Bronchial epithelial cell (primary cell): ENCODE data around the gene SPOCD1. TPM values are rescaled to one million over a fixed set of nuclear protein-coding genes. Genes with fewer than 3 reads are reported as not detected.

Experiments used
- DNase-seq: peaks from one replicate; pipeline ENCODE4 v3.0.0-alpha.2; 2010; ENCODE audit warnings: low read depth
- FAIRE-seq: peaks from 2 replicates; lab custom pipeline; 2011; peaks lifted over from hg19 to GRCh38; lab: Jason Lieb, UNC
- H3K27me3 ChIP-seq: 2 replicates; pipeline ENCODE4 v1.5.1; 2011; ENCODE audit warnings: low read length; ENCODE audit not compliant: control insufficient read depth, insufficient read depth
- H3K36me3 ChIP-seq: 2 replicates; pipeline ENCODE4 v1.5.1; 2011; ENCODE audit warnings: low read length; ENCODE audit not compliant: control insufficient read depth, insufficient read depth
- H3K4me3 ChIP-seq: 2 replicates; pipeline ENCODE4 v1.5.1; 2011; ENCODE audit warnings: mild to moderate bottlenecking, low read depth, low read length, control low read depth
- total RNA-seq: library from RNA; depleted of rRNA; stranded (reverse); fragments of >200 nt; gene quantifications from 2 replicates; pipeline ENCODE4 v1.2.1, GENCODE V29; 2014
- TF ChIP-seq, protein P1 (sequence below): IDR thresholded peaks from 2 replicates; pipeline ENCODE4 v1.5.1; 2011; ENCODE audit warnings: mild to moderate bottlenecking, moderate library complexity, low read length, control low read depth, inconsistent platforms; ENCODE audit not compliant: insufficient read depth, severe bottlenecking

The SPOCD1 gene
- total RNA-seq, 1 donor from 2014 or later: 1.1 TPM

DNA sequence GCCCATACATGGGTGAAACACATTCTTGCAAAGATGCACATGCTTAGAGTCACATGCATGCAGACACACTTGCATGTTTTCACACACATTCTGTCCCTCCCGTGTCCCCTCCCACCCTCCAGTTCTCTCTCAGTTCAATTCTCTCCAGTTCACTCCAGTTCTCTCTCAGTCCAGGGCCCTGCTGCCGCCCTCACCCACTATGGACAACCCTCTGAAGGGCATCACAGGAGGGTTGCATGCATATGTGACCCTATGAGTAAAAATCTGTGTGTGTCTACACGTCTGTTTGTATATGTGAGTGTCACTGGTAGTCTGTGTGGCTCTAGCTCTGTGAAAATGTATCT is 29.9 kb downstream of the SPOCD1 start:
- FAIRE-seq: no peak
- Histone ChIP-seq H3K36me3 (no peaks in the 10 kb centered on the region), H3K27me3 (no peaks in the 10 kb centered on the region), H3K4me3 (no peak overlapping the region)
- TF ChIP-seq, protein P1, sequence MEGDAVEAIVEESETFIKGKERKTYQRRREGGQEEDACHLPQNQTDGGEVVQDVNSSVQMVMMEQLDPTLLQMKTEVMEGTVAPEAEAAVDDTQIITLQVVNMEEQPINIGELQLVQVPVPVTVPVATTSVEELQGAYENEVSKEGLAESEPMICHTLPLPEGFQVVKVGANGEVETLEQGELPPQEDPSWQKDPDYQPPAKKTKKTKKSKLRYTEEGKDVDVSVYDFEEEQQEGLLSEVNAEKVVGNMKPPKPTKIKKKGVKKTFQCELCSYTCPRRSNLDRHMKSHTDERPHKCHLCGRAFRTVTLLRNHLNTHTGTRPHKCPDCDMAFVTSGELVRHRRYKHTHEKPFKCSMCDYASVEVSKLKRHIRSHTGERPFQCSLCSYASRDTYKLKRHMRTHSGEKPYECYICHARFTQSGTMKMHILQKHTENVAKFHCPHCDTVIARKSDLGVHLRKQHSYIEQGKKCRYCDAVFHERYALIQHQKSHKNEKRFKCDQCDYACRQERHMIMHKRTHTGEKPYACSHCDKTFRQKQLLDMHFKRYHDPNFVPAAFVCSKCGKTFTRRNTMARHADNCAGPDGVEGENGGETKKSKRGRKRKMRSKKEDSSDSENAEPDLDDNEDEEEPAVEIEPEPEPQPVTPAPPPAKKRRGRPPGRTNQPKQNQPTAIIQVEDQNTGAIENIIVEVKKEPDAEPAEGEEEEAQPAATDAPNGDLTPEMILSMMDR: no peak
- no peak for DNase-seq

DNA sequence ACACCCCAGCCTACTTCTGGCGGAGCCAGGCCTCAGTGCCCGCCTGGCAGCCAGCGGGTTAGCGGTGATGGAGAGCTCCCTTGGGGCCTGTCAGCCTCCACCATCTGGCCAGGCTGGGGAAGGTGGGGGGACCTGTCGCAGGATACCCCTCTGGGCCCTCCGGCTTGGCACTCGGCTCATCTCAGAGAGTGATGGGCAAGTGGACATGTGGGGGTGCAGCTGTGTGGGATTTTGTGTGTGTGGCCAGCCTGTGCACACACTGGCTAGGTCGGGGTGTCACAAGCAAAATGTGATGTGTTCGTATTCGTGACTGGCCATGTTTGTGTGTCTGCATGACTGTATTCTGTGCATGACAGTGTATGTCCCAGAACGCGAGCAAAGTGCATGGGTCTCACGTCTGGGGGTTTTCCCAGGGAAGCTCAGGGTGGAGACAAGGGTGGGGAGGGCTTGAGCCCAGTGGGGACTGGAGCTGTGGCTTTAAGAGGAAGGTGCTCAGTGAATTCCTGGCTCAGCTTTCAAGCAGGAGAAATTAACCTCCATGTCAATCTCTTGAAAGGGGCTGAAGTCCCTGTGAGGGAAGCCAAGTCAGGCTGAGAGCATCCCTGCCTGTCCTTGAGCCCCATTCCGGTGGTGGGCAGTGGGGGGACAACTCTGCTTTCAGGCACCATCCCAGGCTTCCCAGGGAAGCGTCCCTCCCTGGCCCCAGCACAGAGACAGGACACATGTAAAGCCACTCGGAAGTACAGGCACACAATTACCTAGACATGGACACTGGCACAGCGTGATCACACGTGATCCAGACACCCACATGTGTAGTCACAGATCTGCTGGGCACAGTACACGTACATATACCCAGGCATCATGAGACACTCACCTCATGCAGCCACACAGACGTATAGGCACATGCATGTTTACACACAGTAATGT is 30.5 kb downstream of the SPOCD1 start:
- DNase-seq: no peak
- peak; percentile 81 for FAIRE-seq

DNA sequence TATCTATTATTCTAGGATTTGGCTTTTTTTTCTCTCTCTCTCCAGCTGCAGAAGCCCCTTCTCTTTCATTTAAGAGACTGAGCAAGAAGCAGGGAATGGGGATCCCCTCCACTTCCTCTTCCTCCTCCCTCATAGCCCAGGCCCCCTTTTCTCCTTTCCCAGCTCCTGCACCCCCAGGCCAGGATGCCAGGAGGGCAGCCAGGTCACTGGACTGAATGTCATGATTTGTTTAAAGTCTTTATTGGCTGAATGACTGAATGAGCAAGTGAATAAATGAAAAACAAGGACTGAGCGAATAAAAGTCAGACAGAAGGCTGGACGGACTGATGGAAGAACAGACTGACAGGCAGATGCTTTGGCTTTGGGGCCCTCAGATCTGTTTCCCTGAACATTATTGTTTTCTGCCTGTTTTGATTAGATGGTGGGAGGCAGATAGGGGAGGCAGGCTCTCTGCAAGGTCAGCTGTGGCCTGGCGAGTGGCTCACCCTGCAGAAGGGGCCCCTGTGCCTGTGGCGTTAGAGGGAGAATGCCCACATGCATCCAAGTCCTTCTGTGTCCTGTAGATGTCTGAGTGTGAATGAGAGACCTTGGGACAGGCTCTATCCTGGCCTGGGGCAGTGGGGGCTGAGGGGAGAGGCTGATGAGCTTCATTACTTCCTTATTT is 31.3 kb downstream of the SPOCD1 start:
- no peaks in the 10 kb centered on the region for H3K36me3 ChIP-seq
- FAIRE-seq (no peak), DNase-seq (no peak)
- no peaks in the 10 kb centered on the region for H3K27me3 ChIP-seq
- no peak overlapping the region for H3K4me3 ChIP-seq
- TF ChIP-seq, protein P1: no peak

More for the DNA sequence above, 30.5 kb downstream of the SPOCD1 start:
- Histone ChIP-seq H3K4me3 (no peak overlapping the region), H3K27me3 (no peaks in the 10 kb centered on the region), H3K36me3 (no peaks in the 10 kb centered on the region)
- TF ChIP-seq, protein P1: no peak

DNA sequence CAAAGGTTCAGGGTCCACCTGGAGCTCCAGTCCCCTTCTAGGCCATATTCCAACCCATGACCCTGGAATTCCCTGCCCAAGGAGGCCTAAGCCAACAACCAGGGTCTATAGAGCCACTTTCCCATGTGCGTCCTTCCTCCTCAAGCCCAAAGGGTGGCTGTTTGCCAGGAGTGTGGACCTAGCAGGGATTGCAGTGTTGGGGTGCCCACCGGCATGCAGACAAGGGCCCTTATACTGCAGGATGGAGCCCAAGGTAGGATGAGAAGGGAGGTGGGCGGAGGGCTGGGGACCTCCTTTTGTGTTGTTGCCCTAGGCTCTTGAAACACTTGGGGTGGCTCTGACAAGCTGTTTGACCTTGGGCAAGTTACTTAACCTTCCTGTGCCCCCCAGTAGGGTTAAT is 32.0 kb downstream of the SPOCD1 start:
- no peak for FAIRE-seq
- no peaks in the 10 kb centered on the region for H3K27me3 ChIP-seq
- H3K4me3 ChIP-seq: no peak overlapping the region
- TF ChIP-seq, protein P1: no peak
- no peaks in the 10 kb centered on the region for H3K36me3 ChIP-seq
- DNase-seq: no peak

DNA sequence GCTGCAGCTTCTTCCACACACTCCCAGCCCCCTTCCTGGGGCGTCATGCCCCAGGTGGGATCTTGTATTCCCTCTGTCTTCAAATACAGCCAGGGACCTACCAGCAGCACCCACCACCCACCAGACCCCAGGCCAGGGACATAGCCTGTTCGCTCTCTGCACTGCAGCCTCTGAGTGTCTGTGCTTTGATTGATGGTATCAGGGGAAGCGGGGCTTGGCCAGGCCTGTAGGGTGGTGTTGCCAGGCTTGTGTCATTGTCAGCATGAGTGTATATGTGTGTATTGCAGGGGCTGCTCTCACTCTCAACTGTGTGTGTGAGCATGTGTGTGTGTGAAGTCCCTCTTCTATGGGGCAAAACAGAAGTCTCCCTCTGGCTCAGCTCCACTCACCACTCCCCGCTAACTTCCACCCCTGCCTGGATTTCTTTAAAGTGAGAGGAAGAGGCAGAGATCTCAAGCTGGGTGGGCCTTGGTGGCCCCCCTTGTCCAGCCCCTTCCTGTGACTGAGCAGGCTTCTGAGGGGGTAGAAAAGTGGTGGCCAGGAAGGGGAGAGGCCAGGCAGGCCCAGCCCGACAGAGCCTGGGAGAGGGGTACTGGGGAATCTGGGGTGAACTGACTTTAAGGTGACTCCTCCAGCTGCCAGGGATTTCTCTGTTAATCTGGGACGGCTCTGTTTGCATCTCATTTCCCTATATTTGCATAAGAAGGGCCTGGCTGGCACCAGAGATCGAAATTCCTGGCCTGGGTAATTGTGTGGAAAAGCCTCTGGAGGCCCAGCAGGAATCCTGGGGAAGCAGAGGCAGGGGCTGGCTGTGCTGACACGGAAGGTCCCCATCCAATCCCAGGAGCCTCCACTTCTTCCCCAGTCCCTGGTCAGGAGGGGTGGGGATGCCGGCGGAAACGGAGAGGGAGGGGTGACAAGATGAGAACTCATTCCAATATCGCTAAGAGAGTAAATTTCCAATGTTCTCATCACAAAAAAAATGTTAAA is 33.1 kb downstream of the SPOCD1 start:
- DNase-seq (no peak), FAIRE-seq (peak; percentile 36)
- TF ChIP-seq, protein P1: no peak
- no peak overlapping the region for H3K4me3 ChIP-seq
- H3K36me3 ChIP-seq: no peaks in the 10 kb centered on the region
- H3K27me3 ChIP-seq: no peaks in the 10 kb centered on the region
